HL-60 (cell line): ENCODE data around the gene LMAN2.

Experiments used
- DNase-seq, 2 experiments: peaks; one replicate each; pipeline ENCODE4 v3.0.0-alpha.2; 2010 to 2020; ENCODE audit warnings: low read depth in 1 of 2, low spot score in 1 of 2
- H3K27ac ChIP-seq: fragments of 250-450 bp; sonication (Bioruptor Pico); replicated peaks from 2 replicates; pipeline ENCODE4 v1.5.1; 2020; ENCODE audit warnings: mild to moderate bottlenecking, moderate library complexity
- H3K27me3 ChIP-seq: fragments of 250-450 bp; sonication (Bioruptor Pico); 2 replicates; pipeline ENCODE4 v1.5.1; 2021; ENCODE audit warnings: mild to moderate bottlenecking, moderate library complexity; ENCODE audit not compliant: insufficient read depth, poor library complexity, severe bottlenecking
- H3K4me3 ChIP-seq: replicated peaks from 2 replicates; pipeline ENCODE4 v1.5.1; 2011; ENCODE audit warnings: mild to moderate bottlenecking, control low read depth, low read length; ENCODE audit not compliant: insufficient read depth
- CTCF ChIP-seq: IDR thresholded peaks from one replicate; pipeline ENCODE4 v1.5.1; 2011; ENCODE audit warnings: low read length, control low read depth, inconsistent platforms; ENCODE audit not compliant: insufficient read depth
- GABPA ChIP-seq: IDR thresholded peaks from 2 replicates; pipeline ENCODE4 v1.6.1; 2012; ENCODE audit warnings: low read depth
- POLR2AphosphoS5 ChIP-seq: IDR thresholded peaks from 2 replicates; pipeline ENCODE4 v1.6.1; 2012; ENCODE audit warnings: low read depth
- REST ChIP-seq: IDR thresholded peaks from 2 replicates; pipeline ENCODE4 v1.6.1; 2012; ENCODE audit warnings: low read depth; ENCODE audit not compliant: insufficient replicate concordance
- SPI1 ChIP-seq: IDR thresholded peaks from 2 replicates; pipeline ENCODE4 v1.6.1; 2012; ENCODE audit warnings: low read depth, mild to moderate bottlenecking, borderline replicate concordance

Gene LMAN2

GRCh38 chr5:177347699-177348098 is 3.8 kb downstream of the LMAN2 start:
- H3K27me3 ChIP-seq = no peaks in the 10 kb centered on the region
- no peak for DNase-seq
- no peak overlapping the region for H3K27ac ChIP-seq
- no peak for TF ChIP-seq REST
- TF ChIP-seq POLR2AphosphoS5 = no peak
- TF ChIP-seq GABPA = no peak
- no peak for TF ChIP-seq CTCF
- no peak for TF ChIP-seq SPI1
- no peak overlapping the region for H3K4me3 ChIP-seq

DNA sequence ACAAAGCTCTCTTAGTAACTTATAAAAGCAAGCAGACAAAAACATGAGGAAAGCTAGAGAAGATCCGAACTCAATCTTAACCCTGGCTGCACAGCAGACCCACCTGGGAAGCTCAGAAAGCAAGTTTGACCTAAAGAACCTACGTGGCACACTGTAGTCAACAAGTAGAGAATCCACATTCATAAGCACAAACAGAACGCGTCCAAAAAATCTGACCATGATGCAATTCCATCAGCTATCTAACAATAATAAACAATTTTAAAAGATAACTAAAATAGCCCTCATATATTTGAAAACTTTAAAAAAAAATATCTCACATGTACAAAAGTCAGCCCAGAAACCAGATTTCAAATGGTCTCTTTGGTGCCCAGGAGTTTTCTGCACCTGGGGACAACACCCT is 4.6 kb downstream of the LMAN2 start:
- Histone ChIP-seq H3K4me3 (no peak overlapping the region), H3K27me3 (no peaks in the 10 kb centered on the region), H3K27ac (no peak overlapping the region)
- TF ChIP-seq CTCF = no peak
- TF ChIP-seq SPI1 = no peak
- TF ChIP-seq GABPA = no peak
- no peak for TF ChIP-seq REST
- TF ChIP-seq POLR2AphosphoS5 = no peak
- DNase-seq = no peak

DNA sequence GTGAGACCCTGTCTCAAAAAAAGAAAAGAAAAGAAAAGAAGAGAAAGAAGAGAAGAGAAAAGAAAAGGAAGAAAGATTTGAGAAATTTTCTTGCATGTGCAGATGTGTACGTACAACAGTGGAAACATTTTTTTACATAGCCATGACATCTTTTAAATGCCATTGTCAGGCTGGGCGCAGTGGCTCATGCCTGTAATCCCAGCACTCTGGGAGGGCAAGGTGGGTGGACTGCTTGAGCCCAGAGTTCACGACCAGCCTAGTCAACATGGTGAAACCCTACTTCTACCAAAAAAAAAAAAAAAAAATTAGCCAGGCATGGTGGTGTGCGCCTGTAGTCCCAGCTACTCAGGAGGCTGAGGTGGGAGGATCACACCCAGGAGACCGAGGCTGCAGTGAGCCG is 6.6 kb downstream of the LMAN2 start:
- Histone ChIP-seq H3K27me3 (no peaks in the 10 kb centered on the region), H3K27ac (no peak overlapping the region), H3K4me3 (no peak overlapping the region)
- DNase-seq = no peak
- TF ChIP-seq CTCF = no peak
- TF ChIP-seq REST = no peak
- TF ChIP-seq SPI1 = no peak
- no peak for TF ChIP-seq POLR2AphosphoS5
- TF ChIP-seq GABPA = no peak
